GM12801 (cell line): ENCODE data around the gene GPHN.

ENCODE experiments used
- CTCF ChIP-seq: IDR thresholded peaks from one replicate; pipeline ENCODE4 v1.5.1; 2011; ENCODE audit warnings: control low read depth; ENCODE audit not compliant: insufficient read length; ENCODE audit errors: extremely low read depth

GPHN gene

GRCh38 chr14:67068251-67068650 lies 560.3 kb downstream of the GPHN start:
- no peak for TF ChIP-seq CTCF

DNA sequence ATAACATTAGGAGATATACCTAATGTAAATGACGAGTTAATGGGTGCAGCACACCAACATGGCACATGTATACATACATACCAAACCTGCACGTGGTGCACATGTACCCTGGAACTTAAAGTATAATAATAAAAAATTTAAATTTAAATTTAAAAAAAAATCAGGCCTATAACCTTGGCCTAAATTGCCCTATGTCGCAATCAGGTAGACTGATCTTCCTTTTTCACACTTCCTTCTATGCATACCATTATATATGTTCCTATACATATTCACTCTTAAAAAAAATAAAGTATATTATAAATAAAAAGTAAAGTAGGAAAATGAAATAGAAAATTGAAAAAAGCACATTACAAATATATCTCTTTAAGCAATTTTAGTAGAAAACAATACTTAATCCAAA lies 563.6 kb downstream of the GPHN start:
- no peak for TF ChIP-seq CTCF

- TF ChIP-seq CTCF, result no peak
Measured at GRCh38 chr14:67077921-67078320, 570.0 kb downstream of the GPHN start.

DNA sequence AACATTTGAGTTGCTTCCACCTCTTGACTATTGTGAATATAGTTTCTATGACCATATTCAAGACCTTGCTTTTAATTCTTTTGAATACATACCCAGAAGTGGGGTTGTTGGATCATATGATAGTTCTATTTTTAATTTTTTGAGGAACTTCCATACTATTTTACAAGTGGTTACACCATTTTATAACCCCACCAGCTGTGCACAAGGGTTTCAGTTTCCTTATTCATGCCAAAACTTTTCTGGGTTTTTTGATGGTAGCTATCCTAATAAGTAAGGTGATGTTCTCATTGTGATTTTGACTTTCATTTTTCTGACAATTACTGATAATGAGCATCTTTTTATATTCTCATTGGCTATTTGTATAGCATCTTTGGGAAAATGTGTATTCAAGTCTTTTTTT lies 571.9 kb downstream of the GPHN start:
- TF ChIP-seq CTCF, result no peak

- no peak for TF ChIP-seq CTCF
Measured at GRCh38 chr14:67108230-67108629, 600.3 kb downstream of the GPHN start.

GRCh38 chr14:67111022-67111421 lies 603.1 kb downstream of the GPHN start:
- TF ChIP-seq CTCF, result no peak

GRCh38 chr14:67112344-67112743 lies 604.4 kb downstream of the GPHN start:
- TF ChIP-seq CTCF, result no peak

GRCh38 chr14:67127174-67127573 lies 619.2 kb downstream of the GPHN start:
- TF ChIP-seq CTCF, result no peak
